Measurements from ENCODE around the gene LTA. TPM values are rescaled to one million over a fixed set of nuclear protein-coding genes. Genes with fewer than 3 reads are reported as not detected.

The LTA gene, protein sequence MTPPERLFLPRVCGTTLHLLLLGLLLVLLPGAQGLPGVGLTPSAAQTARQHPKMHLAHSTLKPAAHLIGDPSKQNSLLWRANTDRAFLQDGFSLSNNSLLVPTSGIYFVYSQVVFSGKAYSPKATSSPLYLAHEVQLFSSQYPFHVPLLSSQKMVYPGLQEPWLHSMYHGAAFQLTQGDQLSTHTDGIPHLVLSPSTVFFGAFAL
- not detected for total RNA-seq
- long read RNA-seq, result 0 reads

- no peak for DNase-seq (ENCODE audit: missing footprints)
- ATAC-seq, result no peak
- intact Hi-C loops (cut with DNase I), result no loop called here
These were observed at the start of gene LTA for GRCh38 chr6:31572041-31572911. LTA (plus strand) TSS chr6:31572289; CDS start chr6:31572743, 454 bp downstream.

DNA sequence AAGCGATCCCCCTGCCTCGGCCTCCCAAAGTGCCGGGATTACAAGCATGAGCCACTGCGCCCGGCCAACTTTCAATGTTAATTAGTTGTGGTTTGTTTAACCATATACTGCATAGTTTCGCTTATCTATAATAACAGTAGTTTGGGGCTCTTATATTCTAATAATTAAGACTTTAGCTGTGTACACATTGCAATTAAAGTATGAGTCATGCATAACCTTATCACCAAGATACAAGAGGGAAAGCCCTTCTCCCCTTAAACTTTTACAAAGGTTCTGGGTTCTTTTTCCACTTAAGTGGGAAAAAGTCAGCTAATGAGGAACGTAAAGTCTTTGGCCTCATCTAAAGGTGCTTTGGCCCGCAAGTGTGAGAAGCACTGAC lies 46.5 kb upstream of the LTA start:
- intact Hi-C loops (cut with DNase I), result no loop called here
- no peak for ATAC-seq
- no peak for DNase-seq (ENCODE audit: missing footprints)

DNA sequence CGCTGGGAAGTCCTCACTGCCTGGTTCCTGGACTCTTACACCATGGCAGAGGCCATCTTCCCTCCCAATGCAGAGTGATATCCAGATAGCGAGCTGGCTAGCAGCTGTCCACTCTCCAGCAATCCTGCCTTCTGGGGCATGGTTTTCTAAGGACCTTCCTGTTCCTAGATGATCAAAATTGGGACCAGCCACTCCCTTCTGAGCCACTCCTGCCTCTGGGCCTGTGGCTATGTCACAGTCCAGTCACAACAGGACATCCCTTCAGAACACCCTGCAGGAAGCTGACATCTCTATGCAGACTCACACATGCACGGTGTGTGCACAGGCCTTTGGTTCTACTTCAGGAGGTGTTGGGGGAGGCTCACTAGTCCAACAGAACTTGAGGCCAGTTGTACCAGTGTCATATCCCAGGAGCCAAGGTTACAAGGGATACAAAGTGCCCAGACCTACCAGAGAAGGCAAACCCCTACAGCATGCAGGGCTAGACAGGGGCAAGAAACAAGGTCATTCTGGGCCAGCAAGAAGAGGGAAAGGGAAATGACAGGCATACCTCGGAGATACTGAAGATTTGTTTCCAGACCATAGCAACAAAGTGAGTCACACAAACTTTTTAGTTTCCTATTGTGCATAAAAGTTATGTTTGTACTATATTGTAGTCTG lies 46.0 kb upstream of the LTA start:
- DNase-seq (ENCODE audit: missing footprints), result no peak
- no peak for ATAC-seq
- intact Hi-C loops (cut with DNase I), result no loop called here

DNA sequence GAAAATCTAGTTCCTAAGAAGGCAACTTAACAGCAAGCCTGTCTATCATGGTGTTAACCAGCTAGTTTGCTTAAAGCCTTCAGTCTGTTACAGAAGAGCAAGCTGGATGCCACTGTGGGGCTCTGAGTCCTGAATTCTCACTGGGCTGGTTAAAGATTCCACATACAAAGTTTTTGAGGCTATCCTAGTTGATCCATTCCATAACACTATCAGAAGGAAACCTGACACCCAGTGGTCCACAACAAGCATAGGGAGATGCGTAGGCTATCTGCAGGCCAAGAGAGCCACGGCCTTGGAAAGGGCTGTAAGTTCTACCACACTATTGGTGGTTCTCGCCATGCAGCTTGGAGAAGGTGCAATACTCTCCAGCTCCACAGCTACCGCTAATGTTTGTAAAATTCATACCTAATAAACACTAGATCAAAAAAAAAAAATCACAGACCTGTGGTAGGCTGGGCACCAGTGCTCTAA lies 43.7 kb upstream of the LTA start:
- no peak for ATAC-seq
- intact Hi-C loops (cut with DNase I), result no loop called here

GRCh38 chr6:31528821-31529328 lies 43.2 kb upstream of the LTA start, which contains the start of gene MCCD1:
MCCD1 (plus strand) TSS chr6:31528962; CDS start chr6:31529015, 53 bp downstream.
- intact Hi-C loops (cut with DNase I), result no loop called here
- ATAC-seq, result no peak

More for the DNA sequence above, 43.7 kb upstream of the LTA start:
- no peak for DNase-seq (ENCODE audit: missing footprints)

GRCh38 chr6:31529329-31530150 lies 42.5 kb upstream of the LTA start:
- ATAC-seq (no peak), DNase-seq (ENCODE audit: missing footprints) (no peak)
- intact Hi-C loops (cut with DNase I), result no loop called here

More at GRCh38 chr6:31528821-31529328, 43.2 kb upstream of the LTA start, which contains the start of gene MCCD1:
- no peak for DNase-seq (ENCODE audit: missing footprints)

GRCh38 chr6:31530659-31531058 lies 41.4 kb upstream of the LTA start:
- ATAC-seq, result no peak
- no peak for DNase-seq (ENCODE audit: missing footprints)
- intact Hi-C loops (cut with DNase I), result no loop called here

GRCh38 chr6:31531162-31531561 lies 40.9 kb upstream of the LTA start:
- DNase-seq (ENCODE audit: missing footprints) (no peak), ATAC-seq (no peak)
- intact Hi-C loops (cut with DNase I), result no loop called here

DNA sequence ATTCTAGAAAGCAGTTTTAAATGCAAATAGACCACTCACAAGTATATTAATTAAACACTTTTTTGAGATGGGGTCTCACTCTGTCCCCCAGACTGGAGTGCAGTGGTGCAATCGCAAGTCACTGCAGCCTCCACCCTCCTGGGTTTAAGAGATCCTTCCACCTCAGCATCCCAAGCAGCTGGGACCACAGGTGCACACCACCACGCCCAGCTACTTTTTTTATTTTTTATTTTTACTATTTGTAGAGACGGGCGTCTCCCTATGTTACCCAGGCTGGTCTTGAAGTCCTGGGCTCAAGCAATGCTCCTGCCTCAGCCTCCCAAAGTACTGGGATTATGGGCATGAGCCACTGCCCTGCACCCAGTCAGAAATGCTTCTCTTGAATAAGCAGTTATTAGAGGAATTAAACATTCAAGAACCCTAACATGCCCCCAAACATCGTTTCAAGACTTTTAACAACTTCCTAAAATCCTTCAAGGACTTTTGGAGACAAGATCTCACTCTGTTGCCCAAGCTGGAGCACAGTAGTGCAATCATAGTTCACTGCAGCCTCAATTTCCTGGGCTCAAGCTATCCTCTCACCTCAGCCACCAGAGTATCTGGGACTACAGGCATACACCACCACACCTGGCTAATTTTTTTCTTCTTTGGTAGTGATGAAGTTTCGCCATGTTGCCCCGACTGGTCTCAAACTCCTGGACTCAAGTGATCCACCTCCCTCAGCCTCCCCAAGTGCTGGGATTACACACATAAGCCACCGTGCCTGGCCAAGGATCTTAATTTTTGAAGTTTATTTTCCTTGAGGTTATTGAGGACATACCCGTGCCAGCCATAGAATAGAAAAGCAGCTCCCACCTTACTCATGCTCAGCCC lies 40.1 kb upstream of the LTA start:
- no peak for ATAC-seq
- no peak for DNase-seq (ENCODE audit: missing footprints)
- intact Hi-C loops (cut with DNase I), result no loop called here

DNA sequence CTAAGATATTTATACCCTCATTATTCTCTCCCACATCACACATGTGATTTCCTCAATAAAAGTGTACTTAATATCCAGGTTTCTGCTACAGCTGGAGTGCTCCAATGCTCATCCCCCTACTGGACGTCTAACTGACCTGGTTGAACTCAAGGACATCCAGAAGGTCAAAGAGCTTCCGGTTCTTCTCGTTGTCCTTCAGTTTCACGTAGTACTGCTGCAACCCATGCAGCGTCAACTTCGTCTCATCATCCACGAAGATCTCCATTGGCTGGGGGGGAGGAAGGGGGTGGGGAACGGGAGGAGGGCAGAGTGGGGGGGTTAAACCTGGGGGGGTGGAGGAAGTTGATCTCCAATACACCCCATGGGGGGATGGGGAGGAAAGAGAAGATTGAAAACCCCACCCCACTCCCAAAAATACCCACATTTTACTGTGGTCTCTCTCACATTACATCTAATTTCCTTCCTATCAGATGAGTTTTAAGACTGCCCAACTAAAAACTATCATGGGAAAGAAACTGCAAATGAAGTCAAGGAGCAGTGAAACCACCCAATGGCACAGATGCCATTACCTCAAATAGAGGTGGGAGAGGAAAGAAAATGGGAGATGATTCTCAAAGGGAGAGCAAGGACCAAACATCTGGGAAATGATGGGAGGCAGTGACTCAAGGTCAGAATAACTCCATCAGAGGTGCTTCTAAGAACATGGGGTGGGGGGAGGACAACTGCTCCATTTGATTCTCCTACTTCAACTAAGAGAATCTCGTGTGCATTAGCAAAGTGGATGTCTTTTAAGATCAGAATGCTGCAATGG lies 39.2 kb upstream of the LTA start:
- ATAC-seq (peak; percentile 35), DNase-seq (ENCODE audit: missing footprints) (no peak)
- intact Hi-C loops (cut with DNase I), result no loop called here

DNA sequence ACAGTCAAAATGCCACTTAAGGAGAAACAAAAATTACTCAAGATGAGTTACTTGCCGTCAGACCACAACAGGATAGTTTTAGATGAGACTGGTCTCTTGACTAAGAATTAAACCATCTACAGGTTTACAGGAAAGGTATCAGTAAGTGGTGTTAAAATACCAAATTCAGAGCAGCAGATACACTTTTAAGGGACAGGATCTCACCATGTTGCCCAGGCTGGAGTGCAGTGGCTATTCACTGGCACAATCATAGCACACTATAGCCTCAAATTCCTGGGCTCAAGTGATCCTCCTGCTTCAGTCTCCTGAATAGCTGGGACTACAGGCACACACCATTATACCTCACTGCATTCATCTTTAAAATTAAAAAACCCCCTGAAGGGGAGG lies 38.6 kb upstream of the LTA start:
- ATAC-seq, result no peak
- DNase-seq (ENCODE audit: missing footprints), result no peak
- intact Hi-C loops (cut with DNase I), result no loop called here

- ATAC-seq (no peak), DNase-seq (ENCODE audit: missing footprints) (no peak)
- intact Hi-C loops (cut with DNase I), result no loop called here
These were observed 38.1 kb upstream of the LTA start for GRCh38 chr6:31534011-31534410.

DNA sequence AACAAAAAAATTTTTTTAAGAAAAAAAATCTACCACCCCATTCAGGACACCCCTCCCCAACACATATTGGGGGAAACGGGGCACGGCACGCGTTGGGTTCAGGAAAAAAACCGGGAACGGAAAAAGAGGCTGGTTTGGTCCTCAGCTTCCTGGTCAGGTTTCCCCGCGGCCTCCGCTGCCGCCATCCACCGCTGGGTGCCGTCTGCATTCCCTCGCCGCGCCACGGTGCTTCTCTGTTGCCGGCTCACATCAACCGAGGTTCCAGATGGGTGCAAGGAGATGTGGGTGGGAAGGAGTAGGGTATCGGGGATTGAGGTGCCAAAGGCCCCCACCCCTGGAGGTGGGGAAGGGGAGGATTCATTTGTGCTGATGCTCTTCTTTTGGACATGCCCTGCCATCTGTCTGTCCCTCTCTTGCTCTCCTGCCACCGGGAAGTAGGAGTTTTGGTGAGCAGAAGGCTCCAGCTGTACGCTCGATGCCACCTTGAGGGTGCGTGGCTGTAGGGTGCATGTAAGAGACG lies 37.5 kb upstream of the LTA start:
- ATAC-seq (no peak), DNase-seq (ENCODE audit: missing footprints) (no peak)
- intact Hi-C loops (cut with DNase I), result no loop called here

- no peak for ATAC-seq
- DNase-seq (ENCODE audit: missing footprints), result no peak
- intact Hi-C loops (cut with DNase I), result no loop called here
These were observed 36.4 kb upstream of the LTA start for GRCh38 chr6:31535538-31536324.

DNA sequence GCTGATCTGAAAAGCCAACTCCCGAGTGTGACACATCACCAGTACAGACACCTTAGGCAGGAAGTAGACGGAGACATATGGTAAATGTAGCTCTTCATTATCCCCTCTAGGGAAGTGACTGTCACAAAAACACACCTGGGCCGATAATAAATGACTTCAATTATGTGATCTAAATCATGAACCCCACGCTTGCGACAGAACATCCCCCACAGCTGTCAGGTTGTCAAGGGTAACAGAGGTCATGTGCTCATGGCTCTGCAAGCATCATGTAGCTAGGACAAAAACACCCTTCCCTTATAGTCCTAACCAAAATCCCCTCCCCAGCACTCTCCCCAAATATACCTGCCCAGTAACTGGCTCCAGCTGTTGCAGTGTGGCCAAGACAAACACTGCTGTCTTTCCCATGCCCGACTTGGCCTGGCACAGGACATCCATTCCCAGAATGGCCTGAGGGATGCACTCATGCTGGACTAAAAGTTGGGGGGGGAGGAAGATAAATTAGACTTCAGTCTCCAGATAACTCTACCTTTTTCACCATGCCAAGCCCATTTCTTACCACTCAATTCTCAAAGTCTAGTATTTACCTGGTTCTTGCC lies 33.2 kb upstream of the LTA start:
- ATAC-seq (no peak), DNase-seq (ENCODE audit: missing footprints) (no peak)
- intact Hi-C loops (cut with DNase I), result no loop called here
